Trophoblast cell (in vitro differentiated cells and primary cell): ENCODE measurements around the gene CCR8.

ENCODE experiments used
- DNase-seq, 2 donors: peaks; one replicate each; pipeline ENCODE4 v3.0.0-alpha.2; 2016
- H2AFZ ChIP-seq: 2 replicates; pipeline ENCODE4 v1.6.1; 2013; ENCODE audit warnings: low read length, moderate library complexity, mild to moderate bottlenecking; ENCODE audit not compliant: insufficient read depth, poor library complexity
- H2AK5ac ChIP-seq: 2 replicates; pipeline ENCODE4 v1.6.1; 2013; ENCODE audit warnings: mild to moderate bottlenecking, low read length
- H2BK120ac ChIP-seq: 2 replicates; pipeline ENCODE4 v1.6.1; 2013; ENCODE audit warnings: low read length, mild to moderate bottlenecking, moderate library complexity; ENCODE audit not compliant: insufficient read depth, poor library complexity
- H2BK12ac ChIP-seq: 2 replicates; pipeline ENCODE4 v1.6.1; 2013; ENCODE audit warnings: mild to moderate bottlenecking, low read length, moderate library complexity
- H2BK5ac ChIP-seq: 2 replicates; pipeline ENCODE4 v1.6.1; 2013; ENCODE audit warnings: low read length, low read depth, moderate library complexity, mild to moderate bottlenecking; ENCODE audit not compliant: poor library complexity
- H3K14ac ChIP-seq: 2 replicates; pipeline ENCODE4 v1.6.1; 2013; ENCODE audit warnings: mild to moderate bottlenecking, low read length
- H3K18ac ChIP-seq: 2 replicates; pipeline ENCODE4 v1.6.1; 2013; ENCODE audit warnings: mild to moderate bottlenecking, low read length
- H3K23ac ChIP-seq: 2 replicates; pipeline ENCODE4 v1.6.1; 2013; ENCODE audit warnings: low read length
- H3K27ac ChIP-seq: 2 replicates; pipeline ENCODE4 v1.5.1; 2013; ENCODE audit warnings: low read depth, mild to moderate bottlenecking, inconsistent platforms, low read length, moderate library complexity
- H3K27me3 ChIP-seq: 2 replicates; pipeline ENCODE4 v1.6.1; 2013; ENCODE audit warnings: inconsistent platforms, mild to moderate bottlenecking, low read length, moderate library complexity; ENCODE audit not compliant: insufficient read depth
- H3K36me3 ChIP-seq, 2 experiments: 1 replicate in 1 of 2; 2 replicates in 1 of 2; pipeline ENCODE4 v1.6.1; 2013; ENCODE audit warnings: low read length in 2 of 2, mild to moderate bottlenecking in 2 of 2, moderate library complexity in 1 of 2; ENCODE audit not compliant: insufficient read depth in 2 of 2, control insufficient read depth in 1 of 2
- H3K4ac ChIP-seq: 2 replicates; pipeline ENCODE4 v1.6.1; 2013; ENCODE audit warnings: low read depth, mild to moderate bottlenecking, low read length, moderate library complexity
- H3K4me1 ChIP-seq, 2 experiments: 1 replicate in 1 of 2; 2 replicates in 1 of 2; pipeline ENCODE4 v1.6.1; 2013; ENCODE audit warnings: low read length in 2 of 2, mild to moderate bottlenecking in 2 of 2, moderate library complexity in 1 of 2; ENCODE audit not compliant: insufficient read depth in 2 of 2, control insufficient read depth in 1 of 2
- H3K4me2 ChIP-seq: 2 replicates; pipeline ENCODE4 v1.6.1; 2013; ENCODE audit warnings: inconsistent platforms, mild to moderate bottlenecking, low read length, moderate library complexity
- H3K4me3 ChIP-seq: 2 replicates; pipeline ENCODE4 v1.5.1; 2013; ENCODE audit warnings: mild to moderate bottlenecking, low read depth, low read length, inconsistent platforms
- H3K79me1 ChIP-seq: one replicate; pipeline ENCODE4 v1.6.1; 2013; ENCODE audit warnings: low read length
- H3K79me2 ChIP-seq: 2 replicates; pipeline ENCODE4 v1.6.1; 2013; ENCODE audit warnings: low read length, mild to moderate bottlenecking; ENCODE audit not compliant: control insufficient read depth, insufficient read depth, poor library complexity
- H3K9ac ChIP-seq: 2 replicates; pipeline ENCODE4 v1.6.1; 2013; ENCODE audit warnings: mild to moderate bottlenecking, low read length
- H3K9me3 ChIP-seq: 2 replicates; pipeline ENCODE4 v1.6.1; 2013; ENCODE audit warnings: low read depth, mild to moderate bottlenecking, control low read depth, inconsistent platforms, low read length; ENCODE audit not compliant: insufficient read depth
- H4K12ac ChIP-seq: 2 replicates; pipeline ENCODE4 v1.6.1; 2013; ENCODE audit warnings: low read depth, mild to moderate bottlenecking, low read length, moderate library complexity
- H4K8ac ChIP-seq: 2 replicates; pipeline ENCODE4 v1.6.1; 2013; ENCODE audit warnings: low read depth, mild to moderate bottlenecking, low read length, moderate library complexity
- H4K91ac ChIP-seq: one replicate; pipeline ENCODE4 v1.6.1; 2013; ENCODE audit warnings: low read depth, mild to moderate bottlenecking, low read length, moderate library complexity
- WGBS: extraction: QIAGEN DNeasy Blood & Tissue Kit; methylation state at CpG from one replicate; pipeline ENCODE4 v1.1.7; 2013; ENCODE audit warnings: missing lambda C conversion rate; ENCODE audit not compliant: insufficient read length, insufficient coverage; ENCODE audit errors: extremely low coverage; 5-methylcytosine and 5-hydroxymethylcytosine counted together

Gene CCR8

GRCh38 chr3:39291903-39292329 lies 37.6 kb upstream of the CCR8 start:
- no peak overlapping the region for H4K91ac ChIP-seq
- no peak overlapping the region for H3K9ac ChIP-seq
- no peaks in the 10 kb centered on the region for H3K79me2 ChIP-seq
- no peak overlapping the region for H3K4me2 ChIP-seq
- no peak overlapping the region for H3K18ac ChIP-seq
- no peak overlapping the region for H4K12ac ChIP-seq
- no peaks in the 10 kb centered on the region for H3K79me1 ChIP-seq
- no peak overlapping the region for H3K4me3 ChIP-seq
- no peak overlapping the region for H3K14ac ChIP-seq
- no peak overlapping the region for H3K4ac ChIP-seq
- no peaks in the 10 kb centered on the region for H3K27me3 ChIP-seq
- no CpG with 5 or more reads among the region's 5 CpGs for WGBS
- peaks cover 0 to 5% of the 10 kb centered on the region in 2 experiments for H3K4me1 ChIP-seq
- no peaks in the 10 kb centered on the region for H3K9me3 ChIP-seq
- DNase-seq, result peak; percentile 60 to 85
- H3K36me3 ChIP-seq, result no peaks in the 10 kb centered on the region
- H4K8ac ChIP-seq, result no peak overlapping the region
- H2BK12ac ChIP-seq, result no peak overlapping the region
- no peak overlapping the region for H2AFZ ChIP-seq
- no peak overlapping the region for H2BK120ac ChIP-seq
- H2BK5ac ChIP-seq, result no peak overlapping the region
- H3K27ac ChIP-seq, result no peak overlapping the region
- H3K23ac ChIP-seq, result no peak overlapping the region
- no peak overlapping the region for H2AK5ac ChIP-seq

GRCh38 chr3:39292961-39293360 lies 36.5 kb upstream of the CCR8 start:
- Histone ChIP-seq H3K79me2 (no peaks in the 10 kb centered on the region), H4K8ac (no peak overlapping the region), H3K18ac (no peak overlapping the region), H4K91ac (no peak overlapping the region), H3K9ac (peak overlapping the region; percentile 9), H3K14ac (no peak overlapping the region), H3K4ac (no peak overlapping the region), H4K12ac (no peak overlapping the region), H2BK12ac (no peak overlapping the region), H2AFZ (no peak overlapping the region), H3K79me1 (no peaks in the 10 kb centered on the region), H3K4me1 (peaks cover 0 to 5% of the 10 kb centered on the region in 2 experiments), H3K27me3 (no peaks in the 10 kb centered on the region), H2BK5ac (no peak overlapping the region), H2AK5ac (no peak overlapping the region), H3K23ac (no peak overlapping the region), H3K9me3 (no peaks in the 10 kb centered on the region), H3K27ac (no peak overlapping the region), H2BK120ac (no peak overlapping the region), H3K4me3 (no peak overlapping the region), H3K4me2 (no peak overlapping the region), H3K36me3 (no peaks in the 10 kb centered on the region)
- no peak for DNase-seq
- whole genome bisulfite sequencing, result no CpG with 5 or more reads among the region's 4 CpGs

- Histone ChIP-seq H3K4ac (no peak overlapping the region), H2BK12ac (no peak overlapping the region), H3K4me2 (no peak overlapping the region), H3K9ac (no peak overlapping the region), H4K8ac (no peak overlapping the region), H3K4me1 (peaks cover 0 to 5% of the 10 kb centered on the region in 2 experiments), H2BK120ac (no peak overlapping the region), H3K23ac (no peak overlapping the region), H3K14ac (no peak overlapping the region), H3K36me3 (no peaks in the 10 kb centered on the region), H3K9me3 (peaks cover 3% of the 10 kb centered on the region), H4K91ac (no peak overlapping the region), H2AFZ (no peak overlapping the region), H3K4me3 (no peak overlapping the region), H3K27ac (no peak overlapping the region), H2AK5ac (no peak overlapping the region), H3K79me2 (no peaks in the 10 kb centered on the region), H3K27me3 (no peaks in the 10 kb centered on the region), H3K18ac (no peak overlapping the region), H4K12ac (no peak overlapping the region), H3K79me1 (no peaks in the 10 kb centered on the region), H2BK5ac (no peak overlapping the region)
- no peak for DNase-seq
- no CpG with 5 or more reads among the region's 10 CpGs for WGBS
Observed at GRCh38 chr3:39294446-39295183, 34.9 kb upstream of the CCR8 start.

- H2AFZ ChIP-seq, result no peak overlapping the region
- no peak overlapping the region for H3K4me3 ChIP-seq
- H2BK5ac ChIP-seq, result no peak overlapping the region
- no peak overlapping the region for H3K27ac ChIP-seq
- H3K4ac ChIP-seq, result no peak overlapping the region
- no peak overlapping the region for H4K91ac ChIP-seq
- H2AK5ac ChIP-seq, result no peak overlapping the region
- H3K4me2 ChIP-seq, result no peak overlapping the region
- no peak overlapping the region for H3K14ac ChIP-seq
- H2BK120ac ChIP-seq, result no peak overlapping the region
- no peak overlapping the region for H3K18ac ChIP-seq
- no peaks in the 10 kb centered on the region for H3K36me3 ChIP-seq
- WGBS, result no CpG with 5 or more reads among the region's 5 CpGs
- no peaks in the 10 kb centered on the region for H3K27me3 ChIP-seq
- no peaks in the 10 kb centered on the region for H3K79me2 ChIP-seq
- no peak overlapping the region for H4K8ac ChIP-seq
- H3K9ac ChIP-seq, result peak overlapping the region; percentile 25
- H3K4me1 ChIP-seq, result peaks cover 0 to 5% of the 10 kb centered on the region in 2 experiments
- H3K79me1 ChIP-seq, result no peaks in the 10 kb centered on the region
- no peak overlapping the region for H4K12ac ChIP-seq
- DNase-seq, result no peak
- H2BK12ac ChIP-seq, result no peak overlapping the region
- H3K23ac ChIP-seq, result no peak overlapping the region
- H3K9me3 ChIP-seq, result peaks cover 3% of the 10 kb centered on the region
Observed at GRCh38 chr3:39295184-39295775, 34.2 kb upstream of the CCR8 start.
